Stomach (tissue), 4 donors: ENCODE measurements around the gene FBP2.

Experiments
- POLR2A ChIP-seq, 4 donors: fragments of 450-650 bp; IDR thresholded peaks; one replicate each; pipeline ENCODE4 v1.6.1; 2016; ENCODE audit warnings: antibody characterized with exemption in 4 of 4, control low read depth in 2 of 4, mild to moderate bottlenecking in 1 of 4, moderate library complexity in 1 of 4
- POLR2AphosphoS5 ChIP-seq, 3 donors: sonication (generic); formaldehyde crosslinking; IDR thresholded peaks; one replicate each; pipeline ENCODE4 v1.6.1; 2016; ENCODE audit warnings: antibody characterized with exemption in 3 of 3

DNA sequence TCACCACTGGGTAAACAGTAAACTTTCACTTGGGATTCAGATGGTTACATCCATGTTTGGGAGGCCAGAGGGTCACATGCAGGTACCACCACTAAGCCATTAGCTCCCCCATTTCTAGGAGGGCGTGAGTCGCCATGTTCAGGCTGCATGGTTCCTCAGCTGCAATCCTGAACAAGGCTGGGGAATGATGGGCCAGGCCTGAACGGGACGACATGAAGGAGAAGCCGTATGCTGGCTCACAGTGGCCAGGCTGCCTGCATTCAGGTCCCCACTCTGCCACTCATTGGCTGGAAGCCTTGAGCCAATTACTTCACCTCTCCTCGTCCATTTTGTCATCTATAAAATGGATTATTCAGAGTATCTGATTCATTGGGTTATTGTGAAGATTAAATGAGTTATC is 9.0 kb upstream of the FBP2 start:
- no peak for TF ChIP-seq POLR2AphosphoS5 (IDR thresholded peaks at IDR 0.05)
- TF ChIP-seq POLR2A (IDR thresholded peaks at IDR 0.05), result no peak
